Neural cell (in vitro differentiated cells): ENCODE measurements around the gene AXIN1. TPM values are rescaled to one million over a fixed set of nuclear protein-coding genes. Genes with fewer than 3 reads are reported as not detected.

ENCODE experiments used
- H2AFZ ChIP-seq: fragments of 200-600, 300-800 bp; sonication (generic), shearing (Covaris generic); 2 replicates; pipeline ENCODE4 v1.6.0; 2014; ENCODE audit warnings: low read depth, mild to moderate bottlenecking, antibody characterized with exemption, low read length, moderate library complexity
- H3F3A ChIP-seq: fragments of 200-600 bp; shearing (Covaris generic); 2 replicates; pipeline ENCODE4 v1.6.1; 2016; ENCODE audit warnings: mild to moderate bottlenecking, moderate library complexity, mixed read lengths, antibody characterized with exemption, low read length; ENCODE audit not compliant: insufficient read depth, poor library complexity, severe bottlenecking
- H3K27ac ChIP-seq: fragments of 200-600, 300-800 bp; sonication (generic), shearing (Covaris generic); 2 replicates; pipeline ENCODE4 v1.5.1; 2014; ENCODE audit warnings: mild to moderate bottlenecking, low read length, moderate library complexity
- H3K27me3 ChIP-seq: fragments of 300-800, 200-600 bp; sonication (generic), shearing (Covaris generic); 2 replicates; pipeline ENCODE4 v1.6.0; 2014; ENCODE audit warnings: mild to moderate bottlenecking, low read depth, low read length, moderate library complexity; ENCODE audit not compliant: insufficient read depth
- H3K36me3 ChIP-seq: fragments of 300-800, 200-600 bp; sonication (generic), shearing (Covaris generic); 2 replicates; pipeline ENCODE4 v1.5.1; 2014; ENCODE audit warnings: mild to moderate bottlenecking, antibody characterized with exemption, low read length, moderate library complexity; ENCODE audit not compliant: insufficient read depth
- H3K4me2 ChIP-seq: fragments of 300-800, 200-600 bp; sonication (generic), shearing (Covaris generic); 2 replicates; pipeline ENCODE4 v1.6.0; 2014; ENCODE audit warnings: mild to moderate bottlenecking, low read length
- H3K4me3 ChIP-seq: fragments of 300-800, 200-600 bp; sonication (generic), shearing (Covaris generic); 2 replicates; pipeline ENCODE4 v1.5.1; 2014; ENCODE audit warnings: mild to moderate bottlenecking, low read length, moderate library complexity
- H3K79me2 ChIP-seq: fragments of 200-600 bp; shearing (Covaris generic); replicated peaks from 2 replicates; pipeline ENCODE4 v1.6.0; 2014; ENCODE audit warnings: mild to moderate bottlenecking, low read length, moderate library complexity; ENCODE audit not compliant: insufficient read depth
- H3K9ac ChIP-seq: fragments of 300-800, 200-600 bp; sonication (generic), shearing (Covaris generic); 2 replicates; pipeline ENCODE4 v1.6.1; 2016; ENCODE audit warnings: mild to moderate bottlenecking, low read length, mixed read lengths
- H3K9me2 ChIP-seq: fragments of 200-600 bp; shearing (Covaris generic); 2 replicates; pipeline ENCODE4 v1.6.1; 2016; ENCODE audit warnings: mild to moderate bottlenecking, low read length, mixed read lengths; ENCODE audit not compliant: insufficient read depth
- H3K9me3 ChIP-seq: fragments of 200-600, 300-800 bp; sonication (generic), shearing (Covaris generic); 2 replicates; pipeline ENCODE4 v1.6.1; 2016; ENCODE audit warnings: mild to moderate bottlenecking, mixed run types, low read length, moderate library complexity, mixed read lengths
- H4K20me1 ChIP-seq: fragments of 200-600 bp; shearing (Covaris generic); 2 replicates; pipeline ENCODE4 v1.6.1; 2016; ENCODE audit warnings: mild to moderate bottlenecking, mixed run types; ENCODE audit not compliant: insufficient read depth
- EP300 ChIP-seq: fragments of 450-650 bp; conservative IDR thresholded peaks from 2 replicates; pipeline ENCODE4 v1.6.1; 2014; ENCODE audit warnings: antibody characterized with exemption, mild to moderate bottlenecking, moderate library complexity; ENCODE audit not compliant: poor library complexity, severe bottlenecking
- EZH2 ChIP-seq: fragments of 200-600, 300-800 bp; shearing (Covaris generic), sonication (generic); IDR thresholded peaks from 2 replicates; pipeline ENCODE4 v1.6.1; 2014; ENCODE audit warnings: antibody characterized with exemption, low read length, borderline replicate concordance, mild to moderate bottlenecking; ENCODE audit not compliant: insufficient read depth, poor library complexity, severe bottlenecking
- MXI1 ChIP-seq: fragments of 450-650 bp; conservative IDR thresholded peaks from 2 replicates; pipeline ENCODE4 v1.6.1; 2014; ENCODE audit warnings: antibody characterized with exemption, mild to moderate bottlenecking; ENCODE audit not compliant: poor library complexity, severe bottlenecking
- POLR2AphosphoS5 ChIP-seq: IDR thresholded peaks from 2 replicates; pipeline ENCODE4 v1.6.1; 2012
- RAD21 ChIP-seq: fragments of 450-650 bp; conservative IDR thresholded peaks from 2 replicates; pipeline ENCODE4 v1.6.1; 2014; ENCODE audit warnings: antibody characterized with exemption, mild to moderate bottlenecking, moderate library complexity
- SMC3 ChIP-seq: fragments of 450-650 bp; conservative IDR thresholded peaks from 2 replicates; pipeline ENCODE4 v1.6.1; 2014; ENCODE audit warnings: antibody characterized with exemption, mild to moderate bottlenecking, moderate library complexity; ENCODE audit not compliant: poor library complexity
- TAF1 ChIP-seq: IDR thresholded peaks from 2 replicates; pipeline ENCODE4 v1.6.1; 2012; ENCODE audit warnings: low read depth
- polyA plus RNA-seq: library from polyadenylated mRNA; depleted of rRNA; stranded (reverse); fragments of >200 nt; gene quantifications from 2 replicates; pipeline ENCODE4 v1.2.3, GENCODE V29; 2014
- TF ChIP-seq, protein P1 (sequence below): fragments of 450-650 bp; IDR thresholded peaks from 2 replicates; pipeline ENCODE4 v1.5.1; 2014; ENCODE audit warnings: antibody characterized with exemption, mild to moderate bottlenecking, moderate library complexity; ENCODE audit not compliant: poor library complexity, severe bottlenecking
- TF ChIP-seq, protein P2 (sequence below): IDR thresholded peaks from 2 replicates; pipeline ENCODE4 v1.6.1; 2012; ENCODE audit warnings: borderline replicate concordance

Gene AXIN1
- polyA plus RNA-seq, 1 donor from 2014 or later = 30.5 TPM

DNA sequence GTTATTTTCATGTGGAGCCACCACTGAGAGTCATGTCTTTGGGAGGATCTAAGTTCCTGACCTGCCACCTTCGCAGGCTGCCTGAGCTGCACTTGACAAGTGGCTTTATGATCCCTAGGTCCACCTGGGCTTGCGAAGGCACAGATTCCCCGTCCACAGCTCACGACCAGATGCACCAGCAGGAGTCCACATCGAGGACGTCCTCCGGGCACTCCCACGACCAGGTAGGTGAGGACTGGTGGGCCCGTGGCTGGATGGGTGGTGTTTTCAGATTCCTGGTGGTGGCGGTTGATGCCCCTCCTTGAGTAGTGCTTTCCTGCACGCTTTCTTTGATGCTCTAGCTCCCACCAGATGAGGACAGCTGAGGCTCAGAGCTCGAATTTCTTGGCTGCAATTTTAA is 103.1 kb downstream of the AXIN1 start:
- Histone ChIP-seq H3K4me3 (no peak overlapping the region), H3K9me3 (no peaks in the 10 kb centered on the region), H3K36me3 (no peaks in the 10 kb centered on the region), H3F3A (no peaks in the 10 kb centered on the region), H3K4me2 (no peak overlapping the region), H3K27ac (no peak overlapping the region), H3K9me2 (no peaks in the 10 kb centered on the region), H3K79me2 (no peaks in the 10 kb centered on the region), H3K9ac (no peak overlapping the region), H2AFZ (no peak overlapping the region), H4K20me1 (no peaks in the 10 kb centered on the region), H3K27me3 (no peaks in the 10 kb centered on the region)
- TF ChIP-seq MXI1 (no peak), POLR2AphosphoS5 (no peak), EP300 (no peak), TAF1 (no peak), SMC3 (no peak), EZH2 (no peak), RAD21 (no peak)
- TF ChIP-seq, protein P1, sequence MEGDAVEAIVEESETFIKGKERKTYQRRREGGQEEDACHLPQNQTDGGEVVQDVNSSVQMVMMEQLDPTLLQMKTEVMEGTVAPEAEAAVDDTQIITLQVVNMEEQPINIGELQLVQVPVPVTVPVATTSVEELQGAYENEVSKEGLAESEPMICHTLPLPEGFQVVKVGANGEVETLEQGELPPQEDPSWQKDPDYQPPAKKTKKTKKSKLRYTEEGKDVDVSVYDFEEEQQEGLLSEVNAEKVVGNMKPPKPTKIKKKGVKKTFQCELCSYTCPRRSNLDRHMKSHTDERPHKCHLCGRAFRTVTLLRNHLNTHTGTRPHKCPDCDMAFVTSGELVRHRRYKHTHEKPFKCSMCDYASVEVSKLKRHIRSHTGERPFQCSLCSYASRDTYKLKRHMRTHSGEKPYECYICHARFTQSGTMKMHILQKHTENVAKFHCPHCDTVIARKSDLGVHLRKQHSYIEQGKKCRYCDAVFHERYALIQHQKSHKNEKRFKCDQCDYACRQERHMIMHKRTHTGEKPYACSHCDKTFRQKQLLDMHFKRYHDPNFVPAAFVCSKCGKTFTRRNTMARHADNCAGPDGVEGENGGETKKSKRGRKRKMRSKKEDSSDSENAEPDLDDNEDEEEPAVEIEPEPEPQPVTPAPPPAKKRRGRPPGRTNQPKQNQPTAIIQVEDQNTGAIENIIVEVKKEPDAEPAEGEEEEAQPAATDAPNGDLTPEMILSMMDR = no peak
- TF ChIP-seq, protein P2, sequence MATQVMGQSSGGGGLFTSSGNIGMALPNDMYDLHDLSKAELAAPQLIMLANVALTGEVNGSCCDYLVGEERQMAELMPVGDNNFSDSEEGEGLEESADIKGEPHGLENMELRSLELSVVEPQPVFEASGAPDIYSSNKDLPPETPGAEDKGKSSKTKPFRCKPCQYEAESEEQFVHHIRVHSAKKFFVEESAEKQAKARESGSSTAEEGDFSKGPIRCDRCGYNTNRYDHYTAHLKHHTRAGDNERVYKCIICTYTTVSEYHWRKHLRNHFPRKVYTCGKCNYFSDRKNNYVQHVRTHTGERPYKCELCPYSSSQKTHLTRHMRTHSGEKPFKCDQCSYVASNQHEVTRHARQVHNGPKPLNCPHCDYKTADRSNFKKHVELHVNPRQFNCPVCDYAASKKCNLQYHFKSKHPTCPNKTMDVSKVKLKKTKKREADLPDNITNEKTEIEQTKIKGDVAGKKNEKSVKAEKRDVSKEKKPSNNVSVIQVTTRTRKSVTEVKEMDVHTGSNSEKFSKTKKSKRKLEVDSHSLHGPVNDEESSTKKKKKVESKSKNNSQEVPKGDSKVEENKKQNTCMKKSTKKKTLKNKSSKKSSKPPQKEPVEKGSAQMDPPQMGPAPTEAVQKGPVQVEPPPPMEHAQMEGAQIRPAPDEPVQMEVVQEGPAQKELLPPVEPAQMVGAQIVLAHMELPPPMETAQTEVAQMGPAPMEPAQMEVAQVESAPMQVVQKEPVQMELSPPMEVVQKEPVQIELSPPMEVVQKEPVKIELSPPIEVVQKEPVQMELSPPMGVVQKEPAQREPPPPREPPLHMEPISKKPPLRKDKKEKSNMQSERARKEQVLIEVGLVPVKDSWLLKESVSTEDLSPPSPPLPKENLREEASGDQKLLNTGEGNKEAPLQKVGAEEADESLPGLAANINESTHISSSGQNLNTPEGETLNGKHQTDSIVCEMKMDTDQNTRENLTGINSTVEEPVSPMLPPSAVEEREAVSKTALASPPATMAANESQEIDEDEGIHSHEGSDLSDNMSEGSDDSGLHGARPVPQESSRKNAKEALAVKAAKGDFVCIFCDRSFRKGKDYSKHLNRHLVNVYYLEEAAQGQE = no peak

DNA sequence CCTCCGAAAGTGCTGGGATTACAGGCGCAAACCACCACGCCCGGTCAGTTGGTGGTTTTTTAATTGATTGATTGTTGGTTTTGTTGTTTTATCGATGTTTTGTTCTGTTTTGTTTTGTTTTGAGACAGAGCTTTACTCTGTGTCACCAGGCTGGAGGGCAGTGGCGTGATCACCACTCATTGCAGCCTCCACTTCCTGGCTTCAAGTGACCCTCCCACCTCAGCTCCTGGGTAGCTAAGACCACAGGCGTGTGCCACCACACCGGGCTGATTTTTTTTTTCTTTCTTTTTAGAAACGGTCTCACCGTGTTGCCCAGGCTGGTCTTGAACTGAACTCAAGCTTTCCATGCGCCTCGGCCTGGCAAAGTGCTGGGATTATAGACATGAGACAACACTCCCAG is 105.5 kb downstream of the AXIN1 start:
- Histone ChIP-seq H3K9me3 (no peaks in the 10 kb centered on the region), H3K4me2 (no peak overlapping the region), H3K4me3 (no peak overlapping the region), H3K9ac (no peak overlapping the region), H2AFZ (no peak overlapping the region), H4K20me1 (no peaks in the 10 kb centered on the region), H3K27ac (no peak overlapping the region), H3K79me2 (peaks cover 6% of the 10 kb centered on the region), H3K9me2 (no peaks in the 10 kb centered on the region), H3K36me3 (no peaks in the 10 kb centered on the region), H3K27me3 (no peaks in the 10 kb centered on the region), H3F3A (no peaks in the 10 kb centered on the region)
- TF ChIP-seq TAF1 (no peak), SMC3 (no peak), EP300 (no peak)
- TF ChIP-seq, protein P1 = no peak
